Activated CD4-positive, alpha-beta T cell treated with anti-CD3 and anti-CD28 coated beads, Interleukin-2, amount 10 ng/mL, durations not matched to agents 24 days and 14 days (primary cell): ENCODE measurements around the gene HOXD8. TPM values are rescaled to one million over a fixed set of nuclear protein-coding genes. Genes with fewer than 3 reads are reported as not detected.

Source experiments
- DNase-seq: peaks from one replicate; pipeline ENCODE4 v3.0.0; 2022
- H3K27ac Mint-ChIP-seq: one replicate; pipeline ENCODE4 v1.8.0; 2022; ENCODE audit warnings: mild to moderate bottlenecking, mixed read lengths
- H3K27me3 Mint-ChIP-seq: one replicate; pipeline ENCODE4 v1.8.0; 2022; ENCODE audit warnings: mixed read lengths
- H3K36me3 Mint-ChIP-seq: one replicate; pipeline ENCODE4 v1.8.0; 2022; ENCODE audit warnings: low read depth, mild to moderate bottlenecking, mixed read lengths
- H3K4me1 Mint-ChIP-seq: one replicate; pipeline ENCODE4 v1.8.0; 2021; ENCODE audit warnings: mixed read lengths
- H3K4me3 Mint-ChIP-seq: one replicate; pipeline ENCODE4 v1.8.0; 2022; ENCODE audit warnings: mild to moderate bottlenecking, moderate library complexity, mixed read lengths
- H3K9me3 Mint-ChIP-seq: one replicate; pipeline ENCODE4 v1.8.0; 2021; ENCODE audit warnings: mixed read lengths
- intact Hi-C: fragments of 100-400 bp; cut with micrococcal nuclease; formaldehyde crosslinking; loops from one replicate; pipeline ENCODE4 v1.15.1; 2023
- total RNA-seq: library from RNA; stranded (reverse); gene quantifications from 2 replicates; pipeline ENCODE4 v1.2.3, GENCODE V29; 2022

HOXD8 gene
- total RNA-seq, 1 donor from 2014 or later = not detected

GRCh38 chr2:176175709-176176607, 46.5 kb downstream of the HOXD8 start:
- DNase-seq = no peak
- no peak overlapping the region for H3K27ac Mint-ChIP-seq

DNA sequence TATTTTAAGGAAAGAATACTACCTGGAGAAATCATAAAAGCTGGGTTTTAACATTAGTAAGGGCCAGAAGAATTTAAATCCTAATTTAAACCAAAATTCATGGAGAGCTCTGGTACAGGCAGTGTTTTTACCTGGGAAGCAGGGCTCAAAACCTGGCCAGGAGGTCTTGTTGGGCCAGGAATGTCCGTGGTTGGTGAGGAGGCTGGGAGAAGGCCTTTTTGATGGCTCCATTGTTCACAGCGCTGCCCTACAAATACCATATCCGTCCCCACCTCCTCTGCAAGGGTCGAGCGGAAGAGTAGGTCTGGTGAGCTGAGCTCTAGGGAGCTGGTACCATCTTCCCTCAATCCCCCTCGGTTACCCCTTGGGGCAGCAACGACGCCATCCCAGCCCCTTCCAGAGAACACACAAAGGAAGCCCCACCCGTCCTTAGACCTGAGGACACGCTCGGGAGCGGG, 48.1 kb downstream of the HOXD8 start:
- H3K27me3 Mint-ChIP-seq = peaks cover 84% of the 10 kb centered on the region
- no peak for DNase-seq
- peaks cover 4% of the 10 kb centered on the region for H3K4me1 Mint-ChIP-seq
- no peak overlapping the region for H3K4me3 Mint-ChIP-seq
- no peaks in the 10 kb centered on the region for H3K36me3 Mint-ChIP-seq
- no peak overlapping the region for H3K27ac Mint-ChIP-seq
- intact Hi-C loops = loop anchor here (5.0 kb wide), 1 partner anchor 45 kb away; no protein-coding TSS in a partner anchor
- no peaks in the 10 kb centered on the region for H3K9me3 Mint-ChIP-seq

More at GRCh38 chr2:176175709-176176607, 46.5 kb downstream of the HOXD8 start:
- H3K36me3 Mint-ChIP-seq = no peaks in the 10 kb centered on the region
- H3K9me3 Mint-ChIP-seq = no peaks in the 10 kb centered on the region
- H3K27me3 Mint-ChIP-seq = peaks cover 85% of the 10 kb centered on the region
- intact Hi-C loops = loop anchor here (2.0 to 5.0 kb wide), 2 partner anchors 13 to 44 kb away; partner anchors contain the start of gene HOXD1
- H3K4me1 Mint-ChIP-seq = peaks cover 4% of the 10 kb centered on the region
- no peak overlapping the region for H3K4me3 Mint-ChIP-seq

DNA sequence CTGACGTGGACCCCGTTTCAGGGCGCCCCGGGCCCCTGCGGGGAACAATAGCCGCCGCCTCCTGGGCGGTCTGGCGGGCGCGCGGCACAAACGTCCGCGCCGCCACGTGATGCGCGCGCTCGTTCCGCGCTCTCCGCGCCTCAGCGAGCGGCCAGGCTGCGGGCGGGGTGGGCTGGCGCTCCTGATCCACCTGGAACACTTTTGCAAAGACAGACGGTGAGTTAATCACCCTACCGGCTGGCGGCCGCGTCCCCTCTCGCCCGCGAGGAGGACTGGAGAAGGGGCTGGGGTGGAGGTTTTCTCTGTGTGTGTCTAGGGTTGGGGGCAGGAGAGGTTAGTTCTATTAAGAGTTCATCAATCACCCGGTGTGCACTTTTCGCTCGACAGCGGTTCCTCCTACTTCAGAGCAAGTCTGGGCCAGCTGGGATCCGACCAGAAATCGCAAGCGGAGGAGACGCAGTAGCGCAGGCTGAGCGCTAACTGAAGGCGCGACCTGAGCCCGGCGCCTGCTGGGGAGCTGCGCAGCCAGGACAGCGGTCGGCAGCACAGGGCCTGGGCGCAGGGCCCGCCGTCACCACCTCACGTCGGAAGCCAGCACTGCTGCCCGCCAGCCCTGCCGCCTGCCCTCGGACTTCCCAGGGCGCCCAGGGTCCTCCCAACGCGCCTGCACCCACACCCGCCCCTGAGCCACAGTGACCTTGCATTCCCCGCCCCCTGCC, 48.7 kb downstream of the HOXD8 start:
- no peak for DNase-seq
- peak overlapping the region; percentile 56 for H3K4me3 Mint-ChIP-seq
- peaks cover 4% of the 10 kb centered on the region for H3K4me1 Mint-ChIP-seq
- intact Hi-C loops = loop anchor here (5.0 kb wide), 1 partner anchor 46 kb away; no protein-coding TSS in a partner anchor
- H3K36me3 Mint-ChIP-seq = no peaks in the 10 kb centered on the region
- no peak overlapping the region for H3K27ac Mint-ChIP-seq
- peaks cover 84% of the 10 kb centered on the region for H3K27me3 Mint-ChIP-seq
- no peaks in the 10 kb centered on the region for H3K9me3 Mint-ChIP-seq

- peaks cover 4% of the 10 kb centered on the region for H3K4me1 Mint-ChIP-seq
- H3K36me3 Mint-ChIP-seq = no peaks in the 10 kb centered on the region
- no peaks in the 10 kb centered on the region for H3K9me3 Mint-ChIP-seq
- intact Hi-C loops = loop anchor here (1.0 to 5.0 kb wide), 2 partner anchors 8 to 47 kb away; no protein-coding TSS in a partner anchor
- H3K4me3 Mint-ChIP-seq = no peak overlapping the region
- H3K27me3 Mint-ChIP-seq = peaks cover 82% of the 10 kb centered on the region
- no peak for DNase-seq
- H3K27ac Mint-ChIP-seq = no peak overlapping the region
Observed at GRCh38 chr2:176178757-176179295, 49.3 kb downstream of the HOXD8 start.

DNA sequence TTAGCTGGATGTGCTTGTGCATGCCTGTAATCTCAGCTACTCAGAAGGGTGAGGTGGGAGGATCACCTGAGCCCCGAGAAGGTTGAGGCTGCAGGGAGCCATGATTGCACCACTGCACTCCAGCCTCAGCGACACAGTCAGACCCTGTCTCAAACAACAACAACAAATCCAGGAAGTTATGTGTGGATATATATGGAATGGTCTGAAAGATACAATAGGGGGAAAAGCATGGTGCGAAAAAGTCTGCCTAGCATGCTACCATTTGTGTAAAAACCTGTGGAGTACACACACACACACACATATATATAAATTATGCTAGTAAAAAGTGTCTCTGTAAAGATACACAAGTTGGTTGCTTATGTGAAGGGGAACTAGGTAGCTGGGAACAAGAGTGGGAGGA, 52.0 kb downstream of the HOXD8 start:
- Mint-ChIP-seq H3K27me3 (peaks cover 72% of the 10 kb centered on the region), H3K9me3 (peaks cover 3% of the 10 kb centered on the region), H3K27ac (no peak overlapping the region), H3K4me3 (no peak overlapping the region), H3K36me3 (no peaks in the 10 kb centered on the region), H3K4me1 (no peaks in the 10 kb centered on the region)
- no peak for DNase-seq
- intact Hi-C loops = no loop called here

Other genes with a start within 250 kb of the HOXD8 start
- 46.3 and 47.8 TPM in 2 replicates for gene LNPK, start 127.4 kb upstream of the HOXD8 start, total RNA-seq
- not detected in 2 replicates for gene EVX2, start 45.7 kb upstream of the HOXD8 start, total RNA-seq
- gene HOXD13, start 37.0 kb upstream of the HOXD8 start, total RNA-seq = not detected in 2 replicates
- gene HOXD12, start 29.9 kb upstream of the HOXD8 start, total RNA-seq = not detected in 2 replicates
- gene HOXD11, start 22.4 kb upstream of the HOXD8 start, total RNA-seq = not detected in 2 replicates
- gene HOXD10, start 12.9 kb upstream of the HOXD8 start, total RNA-seq = not detected in 2 replicates
- not detected in 2 replicates for gene HOXD9, start 7.0 kb upstream of the HOXD8 start, total RNA-seq
- gene HOXD4, start 21.8 kb downstream of the HOXD8 start, total RNA-seq = not detected in 2 replicates
- gene HOXD3, start 27.6 kb downstream of the HOXD8 start, total RNA-seq = not detected in 2 replicates
- not detected in 2 replicates for gene HOXD1, start 59.0 kb downstream of the HOXD8 start, total RNA-seq
- 29.9 and 30.7 TPM in 2 replicates for gene MTX2, start 139.7 kb downstream of the HOXD8 start, total RNA-seq